Measurements from ENCODE around the gene OBP2B.
"Not testable (repeated sequence)": the region's sequence is repeated elsewhere in the genome, so short reads cannot be mapped to it uniquely, and the experiment has no call there.

Gene OBP2B

GRCh38 chr9:133210609-133211008 lies 1.6 kb upstream of the OBP2B start:
- TF ChIP-seq CTCF (IDR thresholded peaks at IDR 0.05; ENCODE audit: insufficient read depth, low read length) (no peak), POLR2AphosphoS5 (IDR thresholded peaks at IDR 0.05; ENCODE audit: low read depth) (no peak), GABPA (IDR thresholded peaks at IDR 0.05; ENCODE audit: low read depth) (no peak), REST (IDR thresholded peaks at IDR 0.05; ENCODE audit: insufficient replicate concordance, low read depth) (no peak), SPI1 (IDR thresholded peaks at IDR 0.05; ENCODE audit: borderline replicate concordance, low read depth) (no peak)
- Histone ChIP-seq H3K4me3 (replicated peaks; ENCODE audit: insufficient read depth, low read length) (no peak overlapping the region), H3K27ac (replicated peaks) (no peak overlapping the region), H3K27me3 (ENCODE audit: insufficient read depth, poor library complexity, severe bottlenecking) (peaks cover 2% of the 10 kb centered on the region)
- no peak for DNase-seq (ENCODE audit: low read depth in 1 of 2, low spot score in 1 of 2)

- peaks cover 2% of the 10 kb centered on the region for H3K27me3 ChIP-seq (ENCODE audit: insufficient read depth, poor library complexity, severe bottlenecking)
- TF ChIP-seq REST (IDR thresholded peaks at IDR 0.05; ENCODE audit: insufficient replicate concordance, low read depth) = no peak
- no peak for TF ChIP-seq CTCF (IDR thresholded peaks at IDR 0.05; ENCODE audit: insufficient read depth, low read length)
- no peak for TF ChIP-seq POLR2AphosphoS5 (IDR thresholded peaks at IDR 0.05; ENCODE audit: low read depth)
- no peak for TF ChIP-seq GABPA (IDR thresholded peaks at IDR 0.05; ENCODE audit: low read depth)
- TF ChIP-seq SPI1 (IDR thresholded peaks at IDR 0.05; ENCODE audit: borderline replicate concordance, low read depth) = no peak
- DNase-seq (ENCODE audit: low read depth in 1 of 2, low spot score in 1 of 2) = no peak
- H3K4me3 ChIP-seq (replicated peaks; ENCODE audit: insufficient read depth, low read length) = no peak overlapping the region
- H3K27ac ChIP-seq (replicated peaks) = no peak overlapping the region
These were observed 1.1 kb upstream of the OBP2B start for GRCh38 chr9:133210202-133210532.

- H3K4me3 ChIP-seq (replicated peaks; ENCODE audit: insufficient read depth, low read length); DNase-seq (ENCODE audit: low read depth in 1 of 2, low spot score in 1 of 2); H3K27me3 ChIP-seq (ENCODE audit: insufficient read depth, poor library complexity, severe bottlenecking); H3K27ac ChIP-seq (replicated peaks): not testable (repeated sequence)
These were observed 514 bp upstream of the OBP2B start for GRCh38 chr9:133209327-133210201.

- DNase-seq (ENCODE audit: low read depth in 1 of 2, low spot score in 1 of 2); H3K27ac ChIP-seq (replicated peaks); H3K27me3 ChIP-seq (ENCODE audit: insufficient read depth, poor library complexity, severe bottlenecking); H3K4me3 ChIP-seq (replicated peaks; ENCODE audit: insufficient read depth, low read length): not testable (repeated sequence)
These were observed 725 bp downstream of the OBP2B start for GRCh38 chr9:133208171-133208879.

All from HL-60 (cell line).